Activated naive CD8-positive, alpha-beta T cell (primary cell): Measurements from ENCODE around the gene DNAH17.

Experiments used
- H3K27ac Mint-ChIP-seq: one replicate; pipeline ENCODE4 v1.8.0; 2021; ENCODE audit warnings: mixed read lengths
- H3K27me3 Mint-ChIP-seq: one replicate; pipeline ENCODE4 v1.8.0; 2021; ENCODE audit warnings: mixed read lengths
- H3K36me3 Mint-ChIP-seq: one replicate; pipeline ENCODE4 v1.8.0; 2021; ENCODE audit warnings: mixed read lengths
- H3K4me1 Mint-ChIP-seq: one replicate; pipeline ENCODE4 v1.8.0; 2021; ENCODE audit warnings: low read depth, mixed read lengths
- H3K4me3 Mint-ChIP-seq: one replicate; pipeline ENCODE4 v1.8.0; 2021; ENCODE audit warnings: mild to moderate bottlenecking, mixed read lengths
- H3K9me3 Mint-ChIP-seq: one replicate; pipeline ENCODE4 v1.8.0; 2021; ENCODE audit warnings: low read depth, mixed read lengths

The DNAH17 gene

DNA sequence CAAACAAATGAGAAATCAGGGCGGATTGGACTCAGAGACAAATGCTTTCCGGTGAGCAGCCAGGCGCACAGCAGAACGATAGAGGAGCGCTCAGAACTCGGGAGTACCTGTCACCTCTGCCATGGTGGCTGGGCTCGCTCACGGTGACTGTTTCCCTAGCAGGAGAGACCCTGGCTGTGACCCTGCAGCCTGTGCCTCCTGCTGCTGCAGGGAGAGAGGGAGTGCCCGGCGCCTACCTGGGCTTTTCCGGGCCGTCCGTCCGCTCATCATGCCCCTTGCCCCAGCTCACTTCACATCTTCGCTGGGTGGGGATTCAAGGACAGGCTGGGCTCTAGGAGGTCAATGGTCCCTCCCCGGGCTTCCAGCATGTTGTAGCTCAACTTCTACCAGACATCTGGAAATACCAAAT is 14.1 kb upstream of the DNAH17 start:
- no peak overlapping the region for H3K27ac Mint-ChIP-seq
- no peaks in the 10 kb centered on the region for H3K36me3 Mint-ChIP-seq
- H3K4me1 Mint-ChIP-seq = peaks cover 7% of the 10 kb centered on the region

DNA sequence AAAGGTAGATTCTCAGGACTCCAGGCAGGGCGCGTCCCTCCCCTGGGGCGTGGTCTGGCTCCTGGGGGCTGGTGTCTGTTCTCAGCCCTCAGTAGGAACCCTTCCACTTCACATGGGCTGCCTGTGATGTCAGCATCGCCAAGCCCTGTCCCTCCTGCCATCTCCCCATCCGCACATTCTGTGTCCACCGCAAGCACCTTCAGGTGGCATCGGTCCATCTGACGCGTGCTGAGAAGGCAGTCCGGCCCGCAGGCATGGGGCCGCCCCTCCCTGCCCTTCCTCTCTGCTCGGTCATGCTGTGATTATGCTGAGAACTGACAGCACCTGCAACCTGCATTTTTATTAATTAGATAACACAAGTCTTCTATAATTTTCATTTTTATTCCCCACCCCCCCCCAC is 12.7 kb upstream of the DNAH17 start:
- Mint-ChIP-seq H3K4me1 (peaks cover 7% of the 10 kb centered on the region), H3K27me3 (peaks cover 5% of the 10 kb centered on the region), H3K9me3 (no peaks in the 10 kb centered on the region), H3K27ac (no peak overlapping the region), H3K4me3 (no peak overlapping the region), H3K36me3 (no peaks in the 10 kb centered on the region)

More for the DNA sequence above, 14.1 kb upstream of the DNAH17 start:
- Mint-ChIP-seq H3K9me3 (no peaks in the 10 kb centered on the region), H3K4me3 (no peak overlapping the region), H3K27me3 (peaks cover 5% of the 10 kb centered on the region)

DNA sequence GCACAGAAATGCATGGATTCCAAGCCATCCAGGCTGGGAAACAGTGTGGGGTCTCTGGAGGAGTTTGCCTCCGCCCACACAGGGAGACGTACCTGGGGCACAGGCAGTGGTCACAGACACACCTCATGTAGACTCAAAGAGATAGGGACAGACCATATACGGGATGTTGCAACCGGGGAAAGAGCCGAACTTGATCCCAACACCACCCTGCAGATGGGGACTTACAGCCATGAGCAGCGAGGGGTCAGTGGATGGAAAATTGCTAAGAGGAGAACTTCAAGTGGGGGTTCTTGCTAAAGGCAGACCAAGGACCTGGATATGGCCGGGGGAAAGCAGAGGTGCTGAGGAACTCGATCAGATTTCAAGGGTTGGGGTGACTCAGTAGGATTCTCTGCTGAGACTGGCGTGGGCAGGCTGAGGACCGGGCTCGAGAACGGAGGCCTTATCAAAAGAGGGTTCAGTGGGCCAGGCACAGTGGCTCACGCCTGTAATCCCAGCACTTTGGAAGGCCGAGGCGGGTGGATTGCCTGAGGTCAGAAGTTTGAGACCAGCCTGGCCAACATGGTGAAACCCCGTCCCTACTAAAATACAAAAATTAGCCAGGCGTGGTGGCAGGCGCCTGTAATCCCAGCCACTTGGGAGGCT is 12.0 kb upstream of the DNAH17 start:
- peaks cover 7% of the 10 kb centered on the region for H3K4me1 Mint-ChIP-seq
- no peak overlapping the region for H3K4me3 Mint-ChIP-seq
- H3K9me3 Mint-ChIP-seq = no peaks in the 10 kb centered on the region
- H3K36me3 Mint-ChIP-seq = no peaks in the 10 kb centered on the region
- H3K27ac Mint-ChIP-seq = no peak overlapping the region
- no peaks in the 10 kb centered on the region for H3K27me3 Mint-ChIP-seq

DNA sequence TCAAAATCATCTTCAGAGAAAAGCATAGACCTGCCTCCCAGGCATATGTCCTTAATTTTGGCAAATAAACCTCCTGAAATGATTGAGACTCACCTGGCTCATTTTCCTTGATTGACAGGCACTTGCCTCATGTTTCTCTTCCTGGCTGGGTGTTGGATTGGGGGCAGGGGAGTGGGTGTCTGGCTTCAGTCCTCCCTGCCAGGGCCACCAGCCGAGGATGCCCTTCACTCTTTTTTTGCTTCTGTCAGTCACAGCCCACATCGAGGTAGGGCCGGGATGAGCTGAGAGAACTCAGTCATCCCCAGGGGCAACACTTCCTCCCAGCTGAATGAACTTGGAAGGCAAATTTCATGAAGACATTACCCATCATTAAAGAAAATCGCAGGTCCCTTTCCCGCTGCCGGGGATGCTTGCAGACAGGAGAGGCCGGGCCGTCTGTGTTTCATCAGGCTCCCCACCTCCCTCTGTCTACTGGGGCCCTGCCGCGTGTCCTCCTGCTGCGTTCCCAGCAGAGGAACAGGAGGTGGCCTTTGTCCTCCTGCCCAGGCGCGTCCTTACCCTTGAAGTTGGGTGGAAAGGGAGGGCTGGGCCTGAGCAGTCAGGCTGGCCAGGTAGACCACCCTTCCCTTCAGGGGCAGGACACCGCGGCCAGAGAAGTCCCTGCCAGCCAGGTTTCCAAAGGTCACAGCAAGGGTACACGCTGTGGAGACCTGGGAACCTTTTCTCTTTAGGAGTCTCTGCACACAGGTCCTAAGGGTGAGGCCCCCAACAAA is 11.2 kb upstream of the DNAH17 start:
- H3K27me3 Mint-ChIP-seq = no peaks in the 10 kb centered on the region
- no peaks in the 10 kb centered on the region for H3K9me3 Mint-ChIP-seq
- no peaks in the 10 kb centered on the region for H3K36me3 Mint-ChIP-seq
- no peak overlapping the region for H3K4me3 Mint-ChIP-seq
- H3K4me1 Mint-ChIP-seq = peaks cover 7% of the 10 kb centered on the region
- H3K27ac Mint-ChIP-seq = no peak overlapping the region

DNA sequence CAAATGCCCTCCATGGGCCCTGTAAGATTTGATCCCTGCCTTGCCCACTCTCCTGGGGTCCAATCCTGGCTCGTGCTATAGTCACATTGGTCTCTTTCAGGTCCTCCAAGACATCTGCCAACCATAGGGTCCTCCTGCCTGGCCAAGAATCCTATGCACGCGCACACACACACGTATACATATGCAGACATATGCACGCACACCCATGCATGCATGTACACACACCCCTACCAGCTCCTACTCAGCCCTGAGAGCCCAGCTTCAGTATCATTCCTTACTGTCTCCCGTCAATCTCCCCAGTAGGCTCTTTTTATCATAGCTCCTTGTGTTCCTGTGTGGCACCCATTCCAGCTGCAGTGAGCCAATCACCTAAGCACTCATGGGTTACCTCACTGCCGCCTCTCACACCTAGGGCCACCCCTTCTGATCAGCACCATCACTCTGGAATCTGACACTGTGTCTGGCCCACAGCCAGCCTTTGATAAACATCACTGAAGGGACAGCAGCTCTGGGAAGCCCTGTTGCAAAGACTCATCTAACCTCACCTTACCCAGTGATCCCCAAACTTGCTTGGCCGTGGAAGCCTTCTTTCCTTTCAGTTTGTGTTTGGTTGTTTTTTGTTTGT is 7.9 kb upstream of the DNAH17 start:
- Mint-ChIP-seq H3K9me3 (no peaks in the 10 kb centered on the region), H3K4me1 (no peaks in the 10 kb centered on the region), H3K27me3 (no peaks in the 10 kb centered on the region), H3K27ac (no peak overlapping the region), H3K36me3 (no peaks in the 10 kb centered on the region), H3K4me3 (no peak overlapping the region)

DNA sequence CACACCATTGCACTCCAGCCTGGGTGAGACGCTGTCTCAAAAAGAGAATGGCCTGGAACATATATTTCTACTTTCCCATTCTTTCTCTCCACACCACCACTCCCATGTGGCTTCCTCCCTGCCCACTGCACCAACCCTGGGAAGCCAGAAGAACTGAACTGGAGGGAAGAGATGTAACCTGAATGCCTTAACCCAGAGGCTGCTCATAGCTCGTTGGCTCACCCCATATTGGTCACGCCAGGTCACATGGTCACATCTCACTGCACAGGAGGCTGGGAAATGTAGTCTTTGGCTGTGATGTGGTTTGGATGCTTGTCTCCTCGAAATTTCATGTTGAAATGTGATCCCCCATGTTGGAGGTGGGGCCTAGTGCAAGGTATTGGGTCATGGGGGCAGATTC is 5.9 kb upstream of the DNAH17 start:
- Mint-ChIP-seq H3K9me3 (no peaks in the 10 kb centered on the region), H3K36me3 (no peaks in the 10 kb centered on the region), H3K27ac (no peak overlapping the region), H3K27me3 (no peaks in the 10 kb centered on the region), H3K4me3 (no peak overlapping the region), H3K4me1 (no peaks in the 10 kb centered on the region)

DNA sequence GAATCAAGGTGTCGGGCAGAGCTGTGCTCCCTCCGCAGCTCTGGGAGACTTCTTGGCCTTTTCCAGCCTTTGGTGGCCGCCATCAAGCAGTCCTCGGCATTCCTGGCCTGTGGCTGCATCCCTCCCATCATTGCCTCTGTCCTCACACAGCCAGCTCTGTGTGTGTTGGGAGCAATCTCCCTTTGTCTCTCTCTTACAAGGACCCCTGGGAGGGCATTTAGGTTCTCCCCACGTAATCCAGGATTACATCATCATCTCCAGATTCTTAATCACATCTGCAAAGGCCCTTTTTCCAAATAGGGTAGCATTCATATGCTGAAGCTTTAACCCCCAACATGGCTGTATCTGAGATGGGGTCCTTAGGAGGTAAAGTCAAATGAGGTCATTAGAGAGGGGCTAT is 4.1 kb upstream of the DNAH17 start:
- H3K36me3 Mint-ChIP-seq = no peaks in the 10 kb centered on the region
- H3K9me3 Mint-ChIP-seq = no peaks in the 10 kb centered on the region
- H3K27ac Mint-ChIP-seq = no peak overlapping the region
- H3K27me3 Mint-ChIP-seq = no peaks in the 10 kb centered on the region
- no peaks in the 10 kb centered on the region for H3K4me1 Mint-ChIP-seq
- H3K4me3 Mint-ChIP-seq = no peak overlapping the region

DNA sequence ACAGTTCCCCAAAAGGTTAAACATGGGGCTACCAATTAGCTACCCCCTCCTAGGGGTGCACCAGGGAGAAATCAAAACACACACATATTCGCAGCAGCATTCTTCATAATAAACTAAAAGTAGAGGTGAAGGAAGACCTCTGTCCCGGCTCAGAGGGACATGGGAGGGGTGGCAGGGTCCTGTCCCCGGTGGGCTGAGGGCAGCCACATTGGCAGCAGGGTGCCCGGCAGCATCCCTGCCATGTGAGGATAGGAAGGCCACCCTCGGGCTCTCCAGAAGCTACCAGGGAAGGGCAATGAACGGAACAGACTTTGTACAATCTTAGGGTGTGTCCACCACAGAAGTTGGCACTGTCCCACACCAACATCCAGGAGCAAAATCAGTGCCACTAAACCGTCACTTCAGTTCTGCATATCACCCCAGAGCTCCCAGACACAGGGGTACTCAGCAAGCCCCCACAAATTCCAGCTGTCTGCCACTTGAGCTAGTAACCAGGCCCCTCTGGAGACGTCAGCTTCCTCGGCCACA is 3.1 kb upstream of the DNAH17 start:
- Mint-ChIP-seq H3K4me1 (no peaks in the 10 kb centered on the region), H3K4me3 (no peak overlapping the region), H3K27me3 (no peaks in the 10 kb centered on the region), H3K36me3 (no peaks in the 10 kb centered on the region), H3K9me3 (no peaks in the 10 kb centered on the region), H3K27ac (no peak overlapping the region)

DNA sequence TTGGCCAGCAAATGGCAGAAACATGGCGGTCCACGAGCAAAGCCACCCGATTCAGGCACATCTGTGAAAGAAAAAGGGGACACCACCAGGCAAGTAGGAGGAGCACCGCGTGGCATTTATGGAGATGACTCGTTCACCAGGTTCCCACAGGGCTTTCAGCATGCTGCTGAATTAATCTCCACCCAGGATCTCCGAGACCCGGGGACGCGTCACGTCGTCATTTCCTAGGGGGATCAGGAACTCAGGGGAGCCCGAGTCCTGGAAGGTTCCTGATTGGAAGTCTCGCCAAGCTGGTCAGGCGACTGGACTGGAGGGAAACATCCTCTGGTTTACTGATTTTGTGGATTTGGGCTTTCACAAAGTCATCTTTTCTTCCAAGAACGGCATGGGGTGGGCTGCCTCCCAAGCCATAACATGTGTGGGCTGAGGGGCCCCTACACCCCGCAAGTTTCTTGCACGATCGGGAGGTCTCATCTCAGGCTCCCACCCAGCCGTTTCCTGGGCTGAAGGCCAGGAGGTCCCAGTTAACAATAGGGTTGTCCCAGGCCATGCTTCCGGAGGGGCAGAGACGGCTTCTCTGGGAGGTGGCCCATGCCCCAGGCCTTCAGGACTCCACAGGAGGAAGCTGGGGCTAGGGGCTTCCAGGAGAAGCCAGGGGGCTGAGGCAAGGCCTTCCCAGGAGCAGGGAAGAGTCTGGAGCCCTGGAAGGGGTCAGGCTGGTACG is 645 bp downstream of the DNAH17 start:
- H3K9me3 Mint-ChIP-seq = no peaks in the 10 kb centered on the region
- no peak overlapping the region for H3K27ac Mint-ChIP-seq
- no peaks in the 10 kb centered on the region for H3K27me3 Mint-ChIP-seq
- no peak overlapping the region for H3K4me3 Mint-ChIP-seq
- H3K36me3 Mint-ChIP-seq = no peaks in the 10 kb centered on the region
- no peaks in the 10 kb centered on the region for H3K4me1 Mint-ChIP-seq

DNA sequence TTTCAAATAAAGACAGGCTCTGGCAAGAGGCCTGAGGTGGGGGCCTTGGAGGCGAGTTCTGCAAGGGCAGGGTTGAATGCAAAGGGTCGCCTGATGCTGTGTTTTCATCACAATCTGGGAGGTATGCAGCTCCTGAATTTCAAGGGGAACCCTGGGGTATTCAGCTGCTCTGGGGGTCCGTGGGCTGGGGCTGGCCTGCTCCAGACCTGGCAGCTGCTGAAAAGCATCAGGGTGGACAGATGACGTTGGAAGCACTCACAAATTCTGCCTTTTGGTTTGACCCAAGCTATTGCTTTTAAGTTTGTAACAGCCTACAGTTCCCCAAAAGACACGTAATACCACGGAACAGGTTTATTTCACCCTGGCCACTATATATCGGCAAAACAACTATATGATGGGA is 1.3 kb downstream of the DNAH17 start:
- Mint-ChIP-seq H3K27me3 (no peaks in the 10 kb centered on the region), H3K9me3 (no peaks in the 10 kb centered on the region), H3K4me1 (no peaks in the 10 kb centered on the region), H3K4me3 (no peak overlapping the region), H3K36me3 (no peaks in the 10 kb centered on the region), H3K27ac (no peak overlapping the region)

DNA sequence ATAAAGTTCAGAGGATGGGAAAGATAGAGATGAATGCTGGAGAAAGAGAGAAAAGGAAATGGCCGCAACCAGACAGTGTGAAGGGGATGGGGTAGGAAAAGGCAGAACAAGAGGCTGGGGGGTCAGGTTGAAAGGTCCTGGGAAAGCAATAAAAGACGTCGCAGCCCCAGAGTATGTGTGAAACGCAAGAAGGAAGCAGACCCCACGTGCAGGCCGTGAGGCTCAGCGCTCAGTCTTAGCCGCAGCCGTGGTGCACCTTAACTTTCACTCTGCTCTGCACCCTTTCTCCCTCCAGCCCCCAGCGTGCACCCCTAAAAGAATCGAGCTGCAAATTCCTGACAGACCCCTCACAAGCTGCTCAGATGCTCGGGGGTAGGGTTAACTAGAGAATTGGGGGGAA is 1.9 kb downstream of the DNAH17 start:
- Mint-ChIP-seq H3K4me1 (no peaks in the 10 kb centered on the region), H3K27ac (no peak overlapping the region), H3K4me3 (no peak overlapping the region), H3K27me3 (no peaks in the 10 kb centered on the region), H3K9me3 (no peaks in the 10 kb centered on the region), H3K36me3 (no peaks in the 10 kb centered on the region)

DNA sequence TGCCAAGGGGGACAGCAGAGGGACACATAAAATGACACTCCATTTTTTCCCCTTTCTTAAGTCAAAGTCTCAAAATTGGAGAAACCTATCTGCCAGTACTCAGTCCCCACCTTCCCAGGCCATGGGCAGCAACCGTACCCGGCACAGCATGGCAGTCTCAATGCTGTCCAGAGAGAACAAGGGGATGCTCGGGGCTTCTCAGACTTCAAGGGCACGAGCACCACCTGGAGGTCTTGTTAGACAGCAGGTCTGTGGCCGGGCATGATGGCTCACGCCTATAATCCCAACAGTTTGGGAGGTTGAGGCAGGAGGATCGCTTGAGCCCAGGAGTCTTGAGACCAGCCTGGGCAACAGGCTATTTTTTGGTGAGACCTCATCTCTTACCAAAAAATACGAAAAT is 3.2 kb downstream of the DNAH17 start:
- no peak overlapping the region for H3K27ac Mint-ChIP-seq
- H3K36me3 Mint-ChIP-seq = no peaks in the 10 kb centered on the region
- no peaks in the 10 kb centered on the region for H3K9me3 Mint-ChIP-seq
- no peaks in the 10 kb centered on the region for H3K27me3 Mint-ChIP-seq
- no peak overlapping the region for H3K4me3 Mint-ChIP-seq
- no peaks in the 10 kb centered on the region for H3K4me1 Mint-ChIP-seq

DNA sequence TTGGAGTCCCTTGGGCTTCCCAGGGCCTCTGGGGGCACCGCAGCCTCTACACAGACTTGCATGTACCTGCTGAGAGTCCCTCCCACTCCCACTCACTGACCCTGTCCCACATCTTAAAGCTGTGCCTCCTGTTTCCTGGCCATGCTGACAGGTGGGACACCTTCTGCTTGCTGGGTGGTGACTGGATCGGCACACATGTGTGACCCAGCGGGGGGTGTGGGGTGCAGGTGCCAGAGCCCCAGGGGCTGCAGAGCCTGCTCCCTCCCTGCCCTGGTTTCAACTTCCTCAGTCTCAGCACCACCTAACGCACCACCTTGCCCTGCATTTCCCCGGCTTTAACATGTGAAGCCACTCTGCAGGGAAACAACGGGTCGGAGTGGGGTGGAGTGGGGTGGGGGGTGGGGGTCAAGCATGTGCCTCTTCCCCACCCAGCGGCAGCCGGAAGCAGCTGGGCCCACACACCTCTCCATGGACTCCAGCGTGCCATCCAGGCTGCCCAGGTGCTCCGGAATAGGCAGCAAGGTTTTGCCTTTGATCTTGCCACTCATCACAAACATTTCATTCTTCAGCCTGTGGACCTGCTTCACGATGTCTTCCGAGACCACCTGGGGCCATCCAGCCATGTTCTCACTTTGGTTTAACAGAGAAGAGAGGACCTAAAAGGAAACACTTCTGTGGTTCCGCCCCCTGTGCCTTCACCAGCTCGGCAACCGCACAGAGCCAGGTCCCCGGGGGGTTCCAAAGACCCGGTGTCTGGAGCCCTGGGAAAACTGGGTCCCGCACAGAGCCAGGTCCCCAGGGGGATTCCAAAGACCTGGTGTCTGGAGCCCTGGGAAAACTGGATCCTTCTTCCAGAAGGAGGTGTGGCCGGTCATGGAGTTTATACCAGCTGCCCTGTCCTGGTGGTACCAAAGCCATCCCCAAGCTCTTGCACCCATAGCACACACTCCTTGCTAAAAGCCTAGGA is 4.7 kb downstream of the DNAH17 start:
- H3K27me3 Mint-ChIP-seq = no peaks in the 10 kb centered on the region
- no peaks in the 10 kb centered on the region for H3K36me3 Mint-ChIP-seq
- no peak overlapping the region for H3K27ac Mint-ChIP-seq

DNA sequence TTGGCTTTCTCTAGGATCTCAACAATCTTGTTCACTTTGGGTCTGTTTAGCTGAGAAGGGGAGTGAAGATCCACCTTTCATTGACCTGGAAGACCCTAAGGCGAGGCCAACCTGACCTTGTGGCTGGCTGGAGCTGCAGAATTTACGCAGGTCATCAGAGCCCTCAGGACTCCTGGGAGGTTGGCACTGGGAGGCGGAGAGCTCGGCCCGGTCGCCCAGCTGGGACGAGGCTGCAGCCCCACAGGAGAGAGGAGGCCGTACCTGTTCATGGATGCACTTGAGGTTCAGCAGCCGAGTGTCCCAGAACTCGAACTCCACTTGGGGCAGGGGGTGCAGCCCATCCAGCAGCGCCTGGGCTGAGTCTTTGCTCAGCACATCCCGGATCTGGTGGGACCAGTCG is 5.9 kb downstream of the DNAH17 start:
- Mint-ChIP-seq H3K27ac (no peak overlapping the region), H3K4me1 (no peaks in the 10 kb centered on the region), H3K27me3 (no peaks in the 10 kb centered on the region), H3K36me3 (no peaks in the 10 kb centered on the region), H3K4me3 (no peak overlapping the region), H3K9me3 (no peaks in the 10 kb centered on the region)

More for the DNA sequence above, 4.7 kb downstream of the DNAH17 start:
- no peaks in the 10 kb centered on the region for H3K9me3 Mint-ChIP-seq
- H3K4me1 Mint-ChIP-seq = no peaks in the 10 kb centered on the region
- H3K4me3 Mint-ChIP-seq = no peak overlapping the region
